CD4-positive, alpha-beta T cell treated with Interferon alpha-2 for 1 hour (primary cell): ENCODE data around the gene SMAD4.
"Not testable (repeated sequence)": the region's sequence is repeated elsewhere in the genome, so short reads cannot be mapped to it uniquely, and the experiment has no call there.

Source experiments
- DNase-seq, 2 donors: peaks; one replicate each; pipeline ENCODE4 v3.0.0-alpha.2; 2020 to 2022

SMAD4 gene

DNA sequence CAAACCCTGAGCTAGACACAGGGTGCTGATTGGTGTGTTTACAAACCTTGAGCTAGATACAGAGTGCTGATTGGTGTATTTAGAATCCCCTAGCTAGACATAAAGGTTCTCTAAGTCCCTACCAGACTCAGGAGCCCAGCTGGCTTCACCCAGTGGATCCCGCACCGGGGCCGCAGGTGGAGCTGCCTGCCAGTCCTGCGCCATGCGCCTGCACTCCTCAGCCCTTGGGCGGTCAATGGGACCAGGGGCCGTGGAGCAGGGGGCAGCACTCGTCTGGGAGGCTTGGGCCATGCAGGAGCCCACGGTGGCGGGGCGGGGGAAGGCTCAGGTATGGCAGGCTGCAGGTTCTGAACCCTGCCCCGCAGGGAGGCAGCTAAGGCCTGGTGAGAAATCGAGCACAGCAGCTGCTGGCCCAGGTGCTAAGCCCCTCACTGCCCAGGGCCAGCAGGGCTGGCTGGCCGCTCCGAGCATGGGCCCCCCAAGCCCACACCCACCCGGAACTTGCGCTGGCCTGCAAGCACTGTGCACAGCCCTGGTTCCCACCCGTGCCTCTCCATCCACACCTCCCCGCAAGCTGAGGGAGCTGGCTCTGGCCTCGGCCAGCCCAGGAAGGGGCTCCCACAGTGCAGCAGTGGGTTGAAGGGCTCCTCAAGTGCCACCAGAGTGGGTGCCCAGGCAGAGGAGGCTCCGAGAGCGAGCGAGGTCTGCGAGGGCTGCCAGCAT is 81.8 kb downstream of the SMAD4 start:
- DNase-seq, result not testable (repeated sequence)

DNA sequence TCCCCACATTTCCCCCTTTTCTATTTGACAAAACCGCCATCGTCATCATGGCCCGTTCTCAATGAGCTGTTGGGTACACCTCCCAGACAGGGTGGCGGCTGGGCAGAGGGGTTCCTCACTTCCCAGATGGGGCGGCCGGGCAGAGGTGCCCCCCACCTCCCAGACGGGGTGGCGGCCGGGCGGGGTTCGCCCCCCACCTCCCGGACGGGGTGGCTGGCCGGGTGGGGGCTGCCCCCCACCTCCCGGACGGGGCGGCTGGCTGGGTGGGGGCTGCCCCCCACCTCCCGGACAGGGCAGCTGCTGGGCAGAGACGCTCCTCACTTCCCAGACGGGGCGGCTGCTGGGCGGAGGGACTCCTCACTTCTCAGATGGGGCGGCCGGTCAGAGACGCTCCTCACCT is 87.0 kb downstream of the SMAD4 start:
- DNase-seq, result not testable (repeated sequence)

DNA sequence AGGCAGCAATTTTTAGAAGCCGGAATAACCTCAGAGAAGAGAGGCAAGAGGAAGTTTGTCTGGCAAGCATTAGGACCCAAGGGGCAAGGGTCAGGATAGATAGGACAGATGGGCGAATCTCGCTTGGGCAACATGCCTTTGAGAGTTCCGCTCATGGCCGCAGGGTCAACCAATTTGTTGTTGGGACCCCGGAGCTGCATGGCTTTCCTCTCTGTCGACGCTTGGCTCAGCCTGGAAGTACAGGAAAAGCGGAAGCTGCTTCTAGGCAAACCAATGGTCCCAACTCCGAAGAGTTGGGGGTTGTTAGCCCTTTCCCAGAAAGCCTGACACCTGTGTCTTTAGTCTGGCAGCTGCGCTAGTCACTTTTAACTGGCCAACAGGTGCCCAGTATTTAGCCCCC is 89.5 kb downstream of the SMAD4 start:
- DNase-seq, result not testable (repeated sequence)

DNA sequence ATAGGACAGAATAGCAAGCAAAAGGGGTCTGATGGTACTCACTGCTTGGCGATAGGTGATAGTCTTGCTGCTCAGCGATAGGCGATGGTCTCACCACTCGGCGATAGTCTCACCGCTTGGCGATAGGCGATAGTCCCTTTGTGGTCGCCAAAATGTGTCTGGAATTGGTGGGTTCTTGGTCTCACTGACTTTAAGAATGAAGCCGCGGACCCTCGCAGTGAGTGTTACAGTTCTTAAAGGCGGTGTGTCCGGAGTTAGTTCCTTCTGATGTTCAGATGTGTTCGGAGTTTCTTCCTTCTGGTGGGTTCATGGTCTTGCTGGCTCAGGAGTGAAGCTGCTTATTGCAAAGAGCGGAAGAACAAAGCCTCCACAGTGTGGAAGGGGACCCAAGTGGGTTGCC is 90.0 kb downstream of the SMAD4 start:
- DNase-seq, result not testable (repeated sequence)

DNA sequence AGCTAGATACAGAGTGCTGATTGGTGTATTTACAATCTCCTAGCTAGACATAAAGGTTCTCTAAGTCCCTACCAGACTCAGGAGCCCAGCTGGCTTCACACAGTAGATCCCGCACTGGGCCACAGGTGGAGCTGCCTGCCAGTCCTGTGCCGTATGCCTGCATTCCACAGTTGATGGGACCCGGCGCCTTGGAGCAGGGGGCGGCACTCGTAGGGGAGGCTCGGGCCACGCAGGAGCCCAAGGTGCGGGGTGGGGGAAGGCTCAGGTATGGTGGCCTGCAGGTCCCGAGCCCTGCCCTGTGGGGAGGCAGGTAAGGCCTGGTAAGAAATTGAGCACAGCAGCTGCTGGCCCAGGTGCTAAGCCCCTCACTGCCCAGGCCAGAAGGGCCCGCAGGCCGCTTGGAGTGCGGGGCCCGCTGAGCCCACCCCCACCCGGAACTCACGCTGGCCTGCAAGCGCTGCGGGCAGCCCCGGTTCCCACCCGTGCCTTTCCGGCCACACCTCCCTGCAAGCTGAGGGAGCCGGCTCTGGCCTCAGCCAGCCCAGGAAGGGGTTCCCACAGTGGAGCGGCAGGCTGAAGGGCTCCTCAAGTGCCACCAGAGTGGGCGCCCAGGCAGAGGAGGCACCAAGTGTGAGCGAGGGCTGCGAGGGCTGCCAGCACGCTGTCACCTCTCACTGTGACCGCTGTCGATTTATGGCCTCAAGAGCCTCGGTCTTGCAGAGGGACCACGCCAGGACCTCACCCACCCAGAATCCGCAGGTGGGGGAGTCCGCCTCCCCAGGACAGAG is 91.0 kb downstream of the SMAD4 start:
- DNase-seq, result no peak

DNA sequence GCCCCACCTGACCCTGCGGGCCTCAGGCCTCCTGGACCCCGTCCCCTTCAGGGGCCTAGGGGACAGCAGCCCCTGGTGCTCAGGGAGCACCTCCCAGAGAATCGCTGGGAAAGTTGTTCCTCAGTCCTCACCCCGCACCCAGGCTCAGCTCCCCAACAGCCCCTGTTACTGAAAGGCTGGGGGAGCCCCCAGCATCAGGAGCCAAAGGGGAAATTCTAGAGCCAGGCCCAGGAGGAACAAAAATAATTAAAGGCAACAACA is 91.5 kb downstream of the SMAD4 start:
- no peak for DNase-seq

DNA sequence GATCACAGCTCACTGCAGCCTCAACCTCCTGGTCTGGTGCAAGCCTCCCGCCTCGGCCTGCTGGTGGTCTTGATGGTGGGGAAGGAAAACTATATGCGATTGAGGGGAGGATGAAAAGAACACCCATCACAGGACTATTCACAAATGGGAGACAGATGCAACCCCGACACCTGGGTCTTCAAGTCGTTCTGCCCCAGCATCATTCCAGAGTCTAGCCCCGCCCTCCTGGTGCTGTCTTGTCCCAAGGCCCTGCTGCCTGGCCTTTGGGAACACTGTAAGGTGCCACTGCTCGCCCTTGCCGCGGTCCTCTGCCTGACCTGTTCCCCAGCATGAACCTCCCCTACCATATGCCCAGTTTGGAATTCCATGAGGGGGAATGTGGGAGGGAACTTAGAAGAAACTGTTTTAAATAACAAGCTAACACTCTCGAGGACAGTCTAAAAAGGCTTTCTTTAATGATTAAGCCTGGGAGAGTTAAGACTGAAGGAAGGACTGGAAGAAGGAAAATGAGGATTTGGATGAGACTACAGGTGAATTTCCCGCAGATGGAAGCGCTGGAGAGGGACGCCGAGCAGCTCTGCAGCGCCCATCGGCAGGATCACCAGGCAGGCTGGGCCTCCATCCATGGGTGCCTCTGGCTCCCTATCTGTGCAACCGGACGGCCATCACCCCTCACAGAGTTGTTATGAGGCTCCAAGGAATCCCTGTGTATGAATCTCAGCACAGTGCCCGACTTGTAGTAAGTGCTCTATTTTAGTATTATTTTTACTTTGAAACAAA is 92.4 kb downstream of the SMAD4 start:
- no peak for DNase-seq

DNA sequence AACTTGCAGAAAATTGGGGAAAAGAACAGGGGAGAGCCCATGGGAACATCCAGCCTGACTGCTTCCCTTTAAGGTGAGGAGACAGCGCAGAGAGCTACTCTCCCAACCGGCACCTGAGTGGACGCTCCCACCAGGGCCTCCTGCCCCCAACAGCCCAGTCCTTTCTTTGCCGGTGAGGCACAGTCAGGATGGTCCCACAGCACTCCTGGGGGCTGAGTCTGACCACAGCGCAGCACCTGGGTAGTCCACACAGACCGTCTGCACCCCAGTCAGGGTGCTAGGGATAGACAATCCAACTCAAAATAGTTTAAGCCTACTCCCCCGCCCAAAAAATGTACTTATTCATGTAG is 93.0 kb downstream of the SMAD4 start:
- DNase-seq, result no peak

DNA sequence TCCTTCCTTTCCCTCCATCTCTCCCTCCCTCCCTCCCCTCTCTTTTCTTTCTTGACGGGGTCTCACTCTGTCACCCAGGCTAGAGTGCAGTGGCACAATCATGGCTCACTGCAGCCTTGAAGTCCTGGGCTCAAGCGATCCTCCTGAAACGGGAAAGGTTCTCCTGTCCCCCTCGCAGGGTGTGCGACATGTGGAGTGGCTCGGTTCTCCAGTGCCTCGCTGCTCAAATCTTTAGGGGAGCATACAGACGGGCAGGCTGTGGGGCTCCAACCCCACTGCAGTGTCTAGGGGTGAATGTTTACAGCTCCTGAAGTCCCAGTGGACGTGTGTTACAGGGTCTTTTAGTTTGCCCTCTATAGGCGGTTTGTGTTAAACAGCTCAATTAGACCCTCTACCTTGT is 93.5 kb downstream of the SMAD4 start:
- DNase-seq, result no peak

DNA sequence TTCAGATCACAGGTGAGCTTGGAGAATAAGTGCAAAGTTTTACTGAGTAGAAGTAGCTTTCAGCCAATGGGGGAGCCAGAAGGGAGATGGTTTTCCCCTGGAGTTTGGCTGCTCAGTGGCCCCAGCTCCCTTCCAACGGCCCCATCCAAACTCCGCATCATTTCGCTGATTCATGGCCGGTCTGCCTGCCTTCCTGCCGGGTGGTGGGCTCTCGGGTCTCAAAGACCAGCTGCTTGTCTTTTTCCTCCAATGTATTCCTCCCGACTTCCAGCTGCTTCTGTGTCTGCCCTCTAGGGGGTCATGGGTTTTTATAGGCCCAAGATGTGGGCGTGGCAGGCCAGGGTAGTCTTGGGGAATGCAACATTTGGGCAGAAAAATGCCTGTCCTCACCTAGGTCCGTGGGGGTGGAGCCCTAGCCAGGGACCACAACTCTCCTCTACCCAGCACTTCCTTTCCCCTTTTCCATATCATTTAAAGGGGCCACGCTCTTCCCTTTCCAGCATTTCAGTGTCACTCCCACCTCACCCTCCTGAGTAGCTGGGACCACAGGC is 94.0 kb downstream of the SMAD4 start:
- no peak for DNase-seq

DNA sequence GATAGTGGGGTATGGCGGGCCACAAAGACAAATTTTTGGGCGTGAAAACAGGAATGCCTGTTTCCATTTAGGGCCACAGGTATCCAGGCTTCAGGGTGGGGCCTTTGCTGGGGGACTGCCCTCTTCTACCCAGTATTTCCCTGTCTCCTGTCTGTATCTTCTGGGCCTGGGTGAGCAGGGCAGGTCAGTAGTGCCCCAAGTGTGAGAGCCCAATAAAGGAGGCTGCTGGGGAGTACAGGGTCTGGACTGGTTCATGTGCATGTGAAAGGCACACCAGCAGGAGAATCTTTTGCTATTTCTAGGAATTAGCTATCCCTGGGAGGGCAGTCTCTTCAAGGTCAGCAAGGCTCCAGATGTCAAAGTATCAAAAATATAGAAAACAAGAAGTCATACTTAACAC is 96.0 kb downstream of the SMAD4 start:
- no peak for DNase-seq

DNA sequence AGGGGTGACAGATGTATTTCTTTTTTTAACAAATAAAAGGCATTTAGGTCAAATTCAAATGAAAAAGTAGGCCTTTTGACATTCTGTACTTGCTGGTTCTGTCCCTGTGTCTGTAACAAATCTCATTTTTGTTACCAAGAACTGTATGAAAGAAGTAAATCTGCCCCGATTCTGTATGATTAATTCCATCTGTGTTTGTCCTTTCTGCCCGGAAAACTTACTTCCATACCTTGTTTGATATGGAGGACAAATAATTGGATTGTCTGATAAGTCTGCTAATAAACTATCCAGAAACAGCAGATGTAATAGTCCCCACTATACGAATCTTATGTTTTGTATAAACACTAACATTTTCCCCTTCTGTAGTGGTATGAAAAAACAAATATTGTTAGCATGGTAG is 97.7 kb downstream of the SMAD4 start:
- no peak for DNase-seq

DNA sequence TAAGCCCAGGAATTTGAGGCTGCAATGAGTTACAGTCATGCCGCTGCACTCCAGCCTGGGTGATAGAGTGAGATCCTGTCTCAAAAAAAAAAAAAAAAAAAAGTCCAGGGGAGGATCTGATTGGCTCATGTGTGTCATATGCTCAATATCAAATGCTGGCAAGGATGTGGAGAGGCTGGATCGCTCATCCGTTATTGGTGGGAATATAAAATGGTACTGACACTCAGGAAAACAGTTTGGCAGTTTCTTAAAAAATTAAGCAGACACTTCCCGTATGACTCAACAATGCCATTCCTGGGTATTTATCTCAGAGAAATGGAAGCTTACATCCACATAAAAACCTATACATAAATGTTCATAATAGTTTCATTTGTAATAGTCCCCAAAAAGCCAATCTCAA is 98.5 kb downstream of the SMAD4 start:
- no peak for DNase-seq

DNA sequence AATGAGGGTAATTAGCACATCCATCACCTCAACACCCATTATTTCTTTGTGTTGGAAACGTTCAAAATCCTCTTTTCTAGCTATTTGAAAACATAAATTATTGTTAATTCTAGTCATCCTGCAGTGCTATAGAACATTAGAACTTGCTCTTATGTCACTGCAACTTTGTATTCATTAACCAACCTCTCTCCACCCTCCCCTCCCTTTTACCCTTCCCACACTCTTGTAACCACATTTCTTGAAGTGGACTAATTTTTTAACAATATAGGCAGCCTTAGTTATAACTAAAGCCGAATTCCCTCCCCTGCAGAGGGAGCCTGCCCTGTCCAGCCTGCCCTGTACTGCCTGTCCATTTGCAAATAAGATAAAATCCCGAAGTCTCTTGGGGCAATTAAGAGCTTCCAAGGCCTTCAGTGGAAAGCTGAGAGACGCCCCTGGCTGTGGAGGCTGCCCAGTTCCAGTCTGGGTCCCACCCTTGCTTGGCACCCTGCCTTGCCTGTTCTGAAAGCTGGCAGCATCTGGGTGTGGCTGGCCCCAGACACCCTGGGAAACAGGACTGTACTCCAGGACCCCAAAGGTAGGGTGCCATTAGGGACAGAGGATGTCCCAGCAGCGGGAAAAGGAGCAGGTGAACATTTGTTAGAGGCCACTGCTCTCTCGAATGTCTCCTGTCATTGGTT is 102.4 kb downstream of the SMAD4 start:
- DNase-seq, result no peak

DNA sequence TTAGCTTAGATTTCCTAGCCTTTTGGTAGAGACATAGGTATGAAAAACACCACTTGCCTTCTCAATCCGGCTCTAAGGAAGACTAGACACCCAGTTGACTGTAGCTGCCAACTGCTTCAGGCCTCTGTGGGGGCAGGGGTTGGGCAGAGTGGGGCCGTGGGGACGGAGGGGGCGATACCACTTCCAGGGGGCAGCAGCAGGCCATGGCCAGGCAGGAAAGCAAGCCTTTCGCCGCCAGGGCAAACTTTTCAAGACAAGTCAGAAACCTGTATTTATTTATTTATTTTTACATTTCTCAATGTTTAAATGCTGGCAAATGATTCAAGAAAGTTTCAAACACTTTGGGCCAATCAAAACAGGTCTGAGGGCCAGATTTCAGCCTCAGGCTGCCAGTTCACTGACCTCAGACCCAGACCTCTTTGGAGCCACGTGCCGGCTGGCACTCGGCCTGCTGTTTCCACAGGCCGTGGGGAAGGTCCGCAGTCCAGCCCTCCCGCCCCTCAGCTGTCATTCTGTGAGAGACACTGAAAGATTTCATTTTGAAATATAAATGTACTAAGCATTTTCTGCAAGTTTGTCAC is 103.7 kb downstream of the SMAD4 start:
- no peak for DNase-seq
